ENCODE measurements around the gene LBR. TPM values are rescaled to one million over a fixed set of nuclear protein-coding genes. Genes with fewer than 3 reads are reported as not detected.
A peak's percentile ranks its signal among the peaks of the same experiment; 100 is the strongest.

The LBR gene
- total RNA-seq, 1 donor from 2014 or later: 55.5 TPM

GRCh38 chr1:225446595-225446960 is 18.7 kb upstream of the LBR start:
- no peak for DNase-seq (ENCODE audit: low spot score)

DNA sequence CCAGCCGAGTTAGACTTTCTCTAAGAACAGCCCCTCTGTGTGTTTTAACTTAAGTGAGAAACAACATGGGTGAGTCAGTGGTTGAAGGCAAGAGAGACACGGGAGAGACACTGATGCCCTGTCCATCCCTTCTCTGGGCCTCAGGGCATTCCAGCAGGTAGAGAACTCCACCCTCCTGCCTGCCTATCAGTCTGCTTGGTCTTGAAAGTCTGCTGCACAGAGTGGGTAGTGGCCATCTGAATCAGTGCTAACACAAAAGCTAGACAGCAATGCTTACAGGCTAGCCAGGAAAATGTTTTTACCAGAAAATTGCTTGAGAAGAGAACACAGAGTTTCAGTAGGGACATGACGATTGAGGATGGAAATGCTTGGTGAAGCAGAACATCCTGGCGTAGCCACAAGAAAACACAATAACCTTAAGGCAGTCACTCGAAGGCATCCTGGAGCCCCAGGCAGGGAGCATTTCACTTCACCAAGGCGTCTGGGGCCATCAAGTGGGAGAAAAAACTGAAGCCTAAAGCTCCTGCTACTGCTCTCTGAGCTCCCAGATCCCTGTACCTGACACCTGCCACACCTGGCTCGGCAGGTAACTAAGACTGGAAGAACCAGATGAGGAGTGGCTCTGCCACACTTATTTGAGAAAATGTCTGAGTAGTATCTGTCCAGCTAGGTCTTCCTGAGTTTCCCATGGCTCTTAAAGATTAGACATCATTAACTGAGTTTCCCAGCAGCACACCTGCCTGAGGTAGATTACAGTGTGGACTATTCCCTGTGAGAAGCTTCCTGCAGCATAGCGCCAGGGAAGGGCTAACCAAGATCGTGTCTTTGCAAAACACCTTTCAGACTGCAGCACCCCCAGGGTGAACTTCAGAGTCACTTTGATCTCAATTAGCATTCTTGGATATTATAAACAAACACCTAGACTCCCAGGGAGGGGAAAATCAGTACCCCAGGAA is 18.1 kb upstream of the LBR start:
- no peak for DNase-seq (ENCODE audit: low spot score)

- DNase-seq (ENCODE audit: low spot score): no peak
Observed at GRCh38 chr1:225442123-225442505, 14.3 kb upstream of the LBR start.

GRCh38 chr1:225441314-225442122 is 13.7 kb upstream of the LBR start:
- no peak for DNase-seq (ENCODE audit: low spot score)

- DNase-seq (ENCODE audit: low spot score): no peak
Observed at GRCh38 chr1:225440380-225441221, 12.8 kb upstream of the LBR start.

DNA sequence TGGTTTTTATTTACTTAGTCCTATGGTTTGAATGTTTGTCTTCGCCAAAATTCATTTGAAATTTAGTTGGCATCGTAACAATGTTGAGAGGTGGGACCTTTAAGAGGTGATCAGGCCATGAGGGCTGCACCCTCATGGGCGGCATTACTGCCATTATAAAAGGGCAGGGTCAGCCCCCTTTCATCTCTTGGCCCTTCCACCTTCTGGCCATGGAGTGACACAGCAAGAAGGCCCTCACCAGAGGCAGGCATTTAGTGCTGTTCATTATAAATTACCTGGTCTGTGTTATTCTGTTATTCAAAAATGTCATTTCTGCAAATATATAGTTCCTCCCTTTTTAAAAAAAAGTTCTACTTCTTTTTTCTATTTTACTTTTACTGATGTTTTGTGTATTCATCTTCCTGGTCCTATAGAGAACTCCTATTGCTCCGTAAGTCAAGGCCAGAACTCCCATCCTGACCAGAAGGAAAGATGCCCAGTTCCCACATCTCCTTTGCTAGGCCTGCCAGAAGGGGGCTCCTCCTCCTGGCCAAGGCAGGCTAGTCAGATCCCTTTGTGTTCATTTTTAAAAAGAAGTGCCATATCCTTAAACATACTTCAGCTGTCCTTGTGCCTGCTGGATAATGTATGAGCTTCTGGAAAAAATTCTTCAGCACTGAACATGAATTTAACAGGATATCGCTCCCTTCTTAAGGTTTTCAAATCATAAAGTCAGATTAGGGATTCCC is 10.0 kb upstream of the LBR start:
- DNase-seq (ENCODE audit: low spot score): no peak

- DNase-seq (ENCODE audit: low spot score): no peak
Observed at GRCh38 chr1:225435957-225436392, 8.1 kb upstream of the LBR start.

- no peak for DNase-seq (ENCODE audit: low spot score)
Observed at GRCh38 chr1:225435487-225435886, 7.6 kb upstream of the LBR start.

DNA sequence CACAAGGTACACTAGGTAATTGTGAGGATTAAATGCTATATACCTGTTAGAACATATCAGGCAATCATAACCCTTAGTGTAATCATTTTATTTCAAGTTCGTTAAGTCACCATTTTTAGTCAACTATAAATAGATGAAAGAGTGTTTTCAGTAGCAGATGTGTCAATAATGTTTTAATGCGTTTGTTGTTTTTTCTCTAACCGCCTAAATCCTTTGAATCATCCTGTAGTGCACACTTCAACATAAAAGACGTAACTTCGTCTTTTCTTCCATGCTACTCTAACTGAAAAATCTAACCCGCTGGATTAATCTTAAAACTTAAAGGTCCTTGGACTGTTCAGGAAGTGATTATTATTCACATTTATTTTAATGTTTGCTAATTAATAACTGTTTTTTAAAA is 7.2 kb upstream of the LBR start:
- DNase-seq (ENCODE audit: low spot score): no peak

GRCh38 chr1:225434046-225434445 is 6.2 kb upstream of the LBR start:
- no peak for DNase-seq (ENCODE audit: low spot score)

DNA sequence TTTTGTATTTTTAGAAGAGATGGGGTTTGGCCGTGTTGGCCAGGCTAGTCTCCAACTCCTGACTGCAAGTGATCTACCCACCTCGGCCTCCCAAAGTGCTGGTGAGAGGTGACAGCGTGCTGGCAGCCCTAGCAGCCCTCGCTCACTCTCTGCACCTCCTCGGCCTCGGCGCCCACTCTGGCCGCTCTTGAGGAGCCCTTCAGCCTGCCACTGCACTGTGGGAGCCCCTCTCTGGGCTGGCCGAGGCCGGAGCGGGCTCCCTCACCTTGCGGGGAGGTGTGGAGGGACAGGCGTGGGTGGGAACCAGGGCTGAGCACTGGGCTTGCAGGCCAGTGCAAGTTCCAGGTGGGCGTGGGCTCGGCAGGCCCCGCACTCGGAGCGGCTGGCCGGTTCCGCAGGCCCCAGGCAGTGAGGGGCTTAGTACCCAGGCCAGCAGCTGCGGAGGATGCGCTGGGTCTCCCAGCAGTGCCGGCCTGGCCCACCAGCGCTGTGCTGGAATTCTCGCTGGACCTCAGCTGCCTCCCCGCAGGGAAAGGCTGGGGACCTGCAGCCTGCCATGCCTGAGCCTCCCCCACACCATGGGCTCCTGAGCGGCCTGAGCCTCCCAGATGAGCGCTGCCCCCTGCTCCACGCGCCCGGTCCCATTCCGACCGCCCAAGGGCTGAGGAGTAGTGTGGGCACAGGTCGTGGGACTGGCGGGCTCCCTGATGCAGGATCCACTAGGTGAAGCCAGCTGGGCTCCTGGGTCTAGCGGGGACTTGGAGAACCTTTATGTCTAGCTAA is 3.4 kb upstream of the LBR start:
- DNase-seq (ENCODE audit: low spot score): no peak

- DNase-seq (ENCODE audit: low spot score): no peak
Observed at GRCh38 chr1:225430301-225430700, 2.5 kb upstream of the LBR start.

DNA sequence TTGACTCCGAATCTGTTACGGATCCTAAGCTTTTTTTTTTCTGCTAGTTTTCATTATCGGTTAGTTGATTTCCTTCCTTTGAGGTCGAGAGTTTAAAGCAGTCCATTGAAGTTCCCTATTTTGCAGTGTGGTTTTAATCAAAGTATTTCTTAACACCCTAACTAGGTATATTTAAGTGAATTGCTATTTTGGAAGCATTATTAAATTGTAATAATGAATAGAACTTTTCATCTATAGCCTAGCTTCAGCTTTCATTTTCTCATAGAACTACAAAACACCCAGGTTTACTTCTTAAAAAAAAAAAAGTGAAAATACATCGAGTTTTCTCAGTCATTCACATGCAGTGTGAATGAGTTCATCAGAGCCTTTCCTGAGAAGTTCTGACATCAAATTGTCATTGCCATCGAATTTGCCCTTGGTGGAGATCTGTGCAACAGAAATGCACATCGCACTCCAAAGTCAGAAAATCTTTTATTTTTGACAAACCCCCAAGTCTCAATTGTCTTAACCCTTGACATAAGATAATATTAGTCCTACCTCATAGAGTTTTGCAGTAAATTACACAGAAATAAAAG is 1.1 kb upstream of the LBR start:
- no peak for DNase-seq (ENCODE audit: low spot score)

DNA sequence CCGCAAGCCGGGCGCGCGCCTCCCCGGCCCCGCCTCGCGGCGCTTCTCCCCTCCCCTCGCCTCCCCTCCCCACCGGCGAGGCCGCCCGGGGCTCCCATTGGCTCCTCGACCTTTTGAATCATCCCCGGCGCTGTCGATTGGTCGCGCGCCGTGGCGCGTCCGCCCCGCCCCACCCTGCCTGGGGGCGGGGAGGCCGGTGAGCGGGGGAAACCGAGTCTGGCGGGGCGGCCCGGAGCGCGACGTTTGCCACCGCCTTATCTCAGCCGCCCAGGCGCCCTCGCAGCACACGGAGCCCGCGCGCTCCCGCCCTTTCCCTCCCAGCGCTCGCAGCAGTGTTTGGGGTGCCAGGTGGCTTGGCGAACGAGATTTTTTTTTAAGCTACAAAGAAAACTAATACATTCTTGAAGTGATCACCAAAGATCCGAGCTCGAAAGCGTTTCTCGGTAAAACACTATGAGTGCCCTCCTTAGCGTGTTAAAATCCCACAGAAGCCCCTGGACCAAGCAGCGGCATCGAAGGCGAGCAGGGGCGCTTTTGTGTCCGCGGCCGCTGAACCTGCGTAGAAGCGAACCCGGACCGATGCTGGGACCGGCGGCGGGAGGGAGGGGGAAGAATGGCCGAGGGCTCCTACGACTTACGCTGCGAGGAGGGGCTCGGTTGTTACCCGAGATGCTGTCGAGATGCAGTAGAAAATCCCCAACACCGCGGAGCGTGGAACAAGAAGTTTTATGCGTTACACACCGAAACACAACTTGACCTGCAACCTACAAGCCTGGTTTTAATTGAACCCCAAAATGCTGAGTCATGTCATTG is 436 bp upstream of the LBR start:
- peak; percentile 93 for DNase-seq (ENCODE audit: low spot score)

DNA sequence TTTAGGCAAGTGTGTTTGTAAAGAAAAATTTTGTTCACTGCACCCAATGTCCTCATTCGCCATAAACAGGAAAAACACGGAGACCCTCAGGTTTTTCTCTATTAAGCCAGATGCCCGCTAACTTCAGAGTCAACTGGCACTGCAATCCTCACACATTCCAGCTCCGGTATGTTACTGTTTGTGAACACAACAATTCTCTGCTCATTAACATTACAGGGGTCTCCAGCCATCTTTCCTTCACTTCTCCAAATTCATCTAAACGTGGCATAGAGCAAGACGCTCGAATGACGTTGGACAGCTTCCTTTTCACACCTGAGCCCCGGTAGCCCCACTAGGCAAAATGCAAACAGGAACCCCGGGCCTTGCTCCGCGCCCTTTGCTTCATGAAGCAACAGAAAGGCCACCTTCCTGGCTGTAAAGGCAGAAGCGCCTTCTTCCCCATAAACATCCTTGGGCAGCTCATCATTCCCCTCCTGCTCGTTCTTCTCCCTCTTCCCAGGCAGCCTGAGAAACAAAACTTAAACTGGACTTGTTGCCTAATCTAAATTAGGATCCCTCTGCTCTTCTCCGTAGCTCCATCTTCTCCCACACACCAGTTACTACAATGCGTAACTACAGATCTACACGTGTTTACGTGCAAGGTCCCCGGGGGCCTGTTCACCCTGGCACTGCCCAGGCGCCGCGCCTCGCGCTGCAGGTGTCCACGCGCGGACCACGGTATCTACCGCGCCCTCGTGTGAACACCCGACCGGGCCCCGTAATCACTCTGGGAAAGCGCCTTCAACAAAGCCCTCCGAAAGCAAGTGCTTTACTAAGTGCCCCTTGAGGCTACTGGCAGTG is 1.2 kb downstream of the LBR start:
- DNase-seq (ENCODE audit: low spot score): no peak

- DNase-seq (ENCODE audit: low spot score): no peak
Observed at GRCh38 chr1:225425201-225425786, 2.5 kb downstream of the LBR start.

DNA sequence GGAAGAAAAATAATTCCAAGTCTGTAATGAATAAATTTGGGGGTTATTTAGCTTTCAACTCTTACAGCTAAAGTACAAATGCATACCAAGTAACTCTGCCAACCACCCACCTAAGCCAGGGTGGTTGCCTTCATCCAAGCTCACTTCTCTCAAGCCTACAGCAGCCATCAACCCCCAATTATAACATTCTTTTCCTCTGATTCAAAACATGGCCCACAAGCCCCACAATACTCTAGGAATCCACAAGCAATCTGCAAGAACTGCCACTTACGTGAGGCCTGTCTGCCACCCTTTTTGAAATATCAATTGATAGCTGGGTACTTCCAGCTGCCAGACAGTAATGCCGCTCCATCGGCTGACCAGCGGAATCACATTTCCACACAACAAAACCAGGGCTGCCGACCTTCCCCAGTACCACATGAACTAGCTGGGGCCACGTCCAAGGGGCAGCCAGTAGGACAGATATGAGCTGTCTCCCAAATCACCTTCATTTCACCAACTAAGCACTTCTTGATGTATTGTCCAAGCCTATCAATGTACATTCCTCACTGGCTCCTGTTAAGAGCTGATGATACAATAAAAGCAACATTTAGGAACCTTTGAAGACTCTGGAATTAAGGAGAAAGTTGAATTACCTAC is 3.2 kb downstream of the LBR start:
- DNase-seq (ENCODE audit: low spot score): no peak

GRCh38 chr1:225423518-225423855 is 4.4 kb downstream of the LBR start:
- DNase-seq (ENCODE audit: low spot score): no peak

Measured in mucosa of gallbladder (tissue), 1 donor.